GM19468 (cell line): Measurements from ENCODE around the gene ASB5.

ENCODE experiments used
- ATAC-seq: cut with Tn5 transposase; IDR thresholded peaks from one replicate; pipeline ENCODE4 v1.9.1; 2021; ENCODE audit warnings: mild to moderate bottlenecking, moderate library complexity, moderate number of reproducible peaks; ENCODE audit not compliant: unreplicated experiment; ENCODE audit errors: extremely low read depth

ASB5 gene

GRCh38 chr4:176186671-176187395 is 82.2 kb downstream of the ASB5 start:
- no peak for ATAC-seq

- no peak for ATAC-seq
Measured at GRCh38 chr4:176186067-176186466, 83.0 kb downstream of the ASB5 start.

- ATAC-seq: no peak
Measured at GRCh38 chr4:176185051-176185450, 84.0 kb downstream of the ASB5 start.
